CD4-positive, alpha-beta T cell (primary cell): Measurements from ENCODE around the gene ERN1. TPM values are rescaled to one million over a fixed set of nuclear protein-coding genes. Genes with fewer than 3 reads are reported as not detected.

Source experiments
- ATAC-seq: fragments of 200-7000 bp; cut with Tn5 transposase; one replicate; pipeline ENCODE4 v1.10.0; 2022; ENCODE audit warnings: mild to moderate bottlenecking; ENCODE audit not compliant: poor library complexity
- CTCF ChIA-PET: fragments of 350-600 bp; sonication (Branson Sonifier 250); formaldehyde crosslinking; loops from one replicate; lab custom pipeline; 2021; ENCODE audit warnings: antibody characterized with exemption, inconsistent platforms; lab: Charles Lee
- POLR2A ChIA-PET: fragments of 350-600 bp; sonication (Branson Sonifier 250); formaldehyde crosslinking; loops from one replicate; lab custom pipeline; 2021; ENCODE audit warnings: antibody characterized with exemption, inconsistent platforms; lab: Charles Lee
- DNase-seq, 14 experiments: peaks; one replicate each; pipeline ENCODE4 v3.0.0-alpha.2; 2013 to 2020; ENCODE audit warnings: mixed read lengths in 2 of 14
- H3K27ac ChIP-seq, 2 donors: one replicate each; pipeline versions ENCODE4 v1.5.1 to v1.7.0; 2013; ENCODE audit warnings: low read length in 2 of 2, low read depth in 1 of 2, mild to moderate bottlenecking in 1 of 2
- H3K27me3 ChIP-seq, 2 experiments: 1 replicate in 1 of 2; 2 replicates in 1 of 2; pipeline versions ENCODE4 v1.6.1 to v1.7.0; 2013; ENCODE audit warnings: low read length in 2 of 2, control low read depth in 1 of 2, mild to moderate bottlenecking in 1 of 2, moderate library complexity in 1 of 2; ENCODE audit not compliant: insufficient read depth in 2 of 2, control insufficient read depth in 1 of 2
- H3K36me3 ChIP-seq: one replicate; pipeline ENCODE4 v1.6.1; 2013; ENCODE audit warnings: low read length, control low read depth; ENCODE audit not compliant: insufficient read depth
- H3K4me1 ChIP-seq: one replicate; pipeline ENCODE4 v1.6.1; 2013; ENCODE audit warnings: low read length, control low read depth; ENCODE audit not compliant: insufficient read depth
- H3K4me3 ChIP-seq: one replicate; pipeline ENCODE4 v1.5.1; 2013; ENCODE audit warnings: mild to moderate bottlenecking, low read length, moderate library complexity
- H3K9me3 ChIP-seq, 2 experiments: 1 replicate in 1 of 2; 2 replicates in 1 of 2; pipeline versions ENCODE4 v1.6.1 to v1.7.0; 2013; ENCODE audit warnings: low read length in 2 of 2, mild to moderate bottlenecking in 2 of 2, control low read depth in 1 of 2, moderate library complexity in 1 of 2; ENCODE audit not compliant: control insufficient read depth in 1 of 2, insufficient read depth in 1 of 2
- H3K27ac Mint-ChIP-seq: one replicate; pipeline ENCODE4 v1.8.0; 2020; ENCODE audit warnings: mixed read lengths
- H3K27me3 Mint-ChIP-seq: one replicate; pipeline ENCODE4 v1.8.0; 2021; ENCODE audit warnings: mixed read lengths
- H3K36me3 Mint-ChIP-seq: one replicate; pipeline ENCODE4 v1.8.0; 2021; ENCODE audit warnings: low read depth, mixed read lengths
- H3K4me1 Mint-ChIP-seq: one replicate; pipeline ENCODE4 v1.8.0; 2021; ENCODE audit warnings: low read depth, mixed read lengths
- H3K4me3 Mint-ChIP-seq: one replicate; pipeline ENCODE4 v1.8.0; 2020; ENCODE audit warnings: mild to moderate bottlenecking, mixed read lengths
- H3K9me3 Mint-ChIP-seq: one replicate; pipeline ENCODE4 v1.8.0; 2020; ENCODE audit warnings: mixed read lengths
- intact Hi-C, 2 experiments: fragments of 100-400 bp; cut with DNase I in 1 of 2; cut with micrococcal nuclease in 1 of 2; formaldehyde crosslinking; loops; one replicate each; pipeline versions ENCODE4 v1.15.1 to v1.9.0; 2023 to 2025; cut with DNase I, micrococcal nuclease
- total RNA-seq, 174 experiments: library from RNA in 2 of 174; stranded (reverse) in 2 of 174; gene quantifications; one replicate each; pipeline ENCODE4 v1.2.3 and lab custom pipeline; 2021 to 2026
- TF ChIP-seq, protein P1 (sequence below): fragments of 200-600 bp; IDR thresholded peaks from one replicate; pipeline ENCODE4 v1.8.0; 2022; ENCODE audit warnings: antibody characterized with exemption, mild to moderate bottlenecking

ERN1 gene
- total RNA-seq, 2 experiments from 2014 or later, result 62.7 to 67.8 TPM

DNA sequence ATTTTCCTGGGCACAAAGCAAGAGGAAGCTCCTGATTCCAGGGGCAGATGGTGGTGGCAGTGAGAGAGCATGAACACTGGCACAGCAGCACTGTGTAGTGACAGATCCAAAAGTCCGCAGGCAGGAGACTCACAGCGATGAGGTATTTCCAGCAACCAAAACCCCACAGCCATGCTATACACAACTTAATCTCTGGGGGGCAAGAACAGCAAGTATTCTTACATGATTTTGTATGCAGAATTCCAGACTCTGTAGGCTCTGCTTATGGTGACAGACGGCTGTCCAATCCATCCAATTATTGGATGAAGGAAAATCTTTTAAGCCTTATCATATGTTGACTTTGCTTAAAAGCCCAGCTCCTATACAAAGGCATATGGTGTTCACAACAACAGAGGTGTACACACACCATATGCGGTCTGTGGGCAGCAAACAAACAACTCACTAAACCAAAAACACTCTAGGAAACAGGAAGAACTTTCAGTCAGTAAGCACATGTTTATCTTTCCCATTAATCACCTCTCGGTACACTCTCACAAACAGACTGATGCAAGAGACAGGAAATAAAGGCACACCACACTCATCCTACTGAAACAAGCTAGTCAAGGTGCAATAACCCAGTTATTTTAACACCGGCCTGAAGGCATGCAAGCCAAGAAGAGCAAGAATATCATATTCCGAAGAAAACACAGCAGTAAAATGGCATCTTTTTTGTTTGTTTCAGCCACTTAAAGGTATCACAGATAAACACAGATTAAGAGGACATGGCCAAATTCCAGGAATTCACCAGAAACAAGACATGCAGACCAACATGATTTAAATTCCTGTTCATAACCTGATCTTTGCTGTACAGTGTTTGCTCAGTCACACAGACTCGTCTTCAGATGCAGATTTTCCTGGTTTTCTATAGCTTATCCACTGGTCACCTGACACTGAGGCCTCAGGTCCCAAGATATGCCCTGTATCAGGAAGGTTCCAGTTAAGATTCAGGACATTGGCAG, 47.8 kb downstream of the ERN1 start:
- H3K4me1 ChIP-seq, result peaks cover 64% of the 10 kb centered on the region
- H3K27me3 Mint-ChIP-seq, result no peaks in the 10 kb centered on the region

DNA sequence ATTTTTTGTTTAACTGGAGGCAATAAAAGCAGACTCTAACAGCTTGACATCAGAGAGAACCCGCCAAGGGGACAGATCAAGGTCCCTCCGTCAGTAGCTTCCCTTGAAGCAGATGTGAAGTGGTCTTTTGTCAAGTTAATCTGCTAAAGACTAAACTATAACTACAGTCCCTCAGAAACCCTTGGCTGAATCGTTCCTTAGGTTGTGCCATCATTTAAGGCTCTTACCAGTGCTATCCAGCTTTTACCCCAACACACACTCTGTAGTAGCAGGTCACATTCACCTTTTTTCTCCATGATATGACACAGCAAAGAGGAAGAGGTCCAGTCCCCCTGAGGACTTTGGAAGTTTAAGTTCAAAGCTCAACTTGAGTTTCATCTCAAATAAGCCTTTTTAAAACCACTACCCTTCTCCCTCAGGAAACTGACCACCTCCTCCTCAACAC, 49.7 kb downstream of the ERN1 start:
- H3K27ac Mint-ChIP-seq, result no peak overlapping the region
- no peaks in the 10 kb centered on the region for H3K9me3 Mint-ChIP-seq
- Histone ChIP-seq H3K27ac (no peak overlapping the region), H3K36me3 (peaks cover 41% of the 10 kb centered on the region), H3K27me3 (no peaks in the 10 kb centered on the region), H3K4me1 (peaks cover 66% of the 10 kb centered on the region), H3K4me3 (no peak overlapping the region), H3K9me3 (no peaks in the 10 kb centered on the region)
- ATAC-seq, result no peak
- DNase-seq, result no peak
- intact Hi-C loops, result loop anchor here (5.0 kb wide), 2 partner anchors 47 to 52 kb away; partner anchors contain the start of gene ERN1 (in 1 of the 2)
- TF ChIP-seq, protein P1, sequence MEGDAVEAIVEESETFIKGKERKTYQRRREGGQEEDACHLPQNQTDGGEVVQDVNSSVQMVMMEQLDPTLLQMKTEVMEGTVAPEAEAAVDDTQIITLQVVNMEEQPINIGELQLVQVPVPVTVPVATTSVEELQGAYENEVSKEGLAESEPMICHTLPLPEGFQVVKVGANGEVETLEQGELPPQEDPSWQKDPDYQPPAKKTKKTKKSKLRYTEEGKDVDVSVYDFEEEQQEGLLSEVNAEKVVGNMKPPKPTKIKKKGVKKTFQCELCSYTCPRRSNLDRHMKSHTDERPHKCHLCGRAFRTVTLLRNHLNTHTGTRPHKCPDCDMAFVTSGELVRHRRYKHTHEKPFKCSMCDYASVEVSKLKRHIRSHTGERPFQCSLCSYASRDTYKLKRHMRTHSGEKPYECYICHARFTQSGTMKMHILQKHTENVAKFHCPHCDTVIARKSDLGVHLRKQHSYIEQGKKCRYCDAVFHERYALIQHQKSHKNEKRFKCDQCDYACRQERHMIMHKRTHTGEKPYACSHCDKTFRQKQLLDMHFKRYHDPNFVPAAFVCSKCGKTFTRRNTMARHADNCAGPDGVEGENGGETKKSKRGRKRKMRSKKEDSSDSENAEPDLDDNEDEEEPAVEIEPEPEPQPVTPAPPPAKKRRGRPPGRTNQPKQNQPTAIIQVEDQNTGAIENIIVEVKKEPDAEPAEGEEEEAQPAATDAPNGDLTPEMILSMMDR, result no peak
- POLR2A ChIA-PET, result interaction anchor here (0.8 to 5.4 kb wide), 7 partner anchors 9 to 53 kb away, joined by 3 to 47 read pairs (median 4); partner anchors contain the start of gene ERN1
- CTCF ChIA-PET, result interaction anchor here (1.8 kb wide), 1 partner anchor 51 kb away, joined by 4 read pairs; no protein-coding TSS in a partner anchor
- H3K4me3 Mint-ChIP-seq, result no peak overlapping the region
- peaks cover 59% of the 10 kb centered on the region for H3K36me3 Mint-ChIP-seq
- no peaks in the 10 kb centered on the region for H3K27me3 Mint-ChIP-seq
- peaks cover 38% of the 10 kb centered on the region for H3K4me1 Mint-ChIP-seq

More for the DNA sequence above, 47.8 kb downstream of the ERN1 start:
- TF ChIP-seq, protein P1, result peak; percentile 28
- peak in 8 of 14 experiments; percentile 12 to 84 (median 30) for DNase-seq
- ATAC-seq, result peak; percentile 83
- ChIA-PET POLR2A (interaction anchor here (0.5 to 5.4 kb wide), 23 partner anchors 8 to 150 kb away, joined by 3 to 47 read pairs (median 4); partner anchors contain the start of genes CD79B, ERN1 and ICAM2), CTCF (interaction anchor here (0.5 to 1.8 kb wide), 10 partner anchors 11 to 163 kb away, joined by 3 to 5 read pairs (median 4); no protein-coding TSS in a partner anchor)
- peak overlapping the region; percentile 50 for H3K4me3 Mint-ChIP-seq
- H3K9me3 Mint-ChIP-seq, result no peaks in the 10 kb centered on the region
- H3K27ac Mint-ChIP-seq, result no peak overlapping the region
- no peaks in the 10 kb centered on the region for H3K9me3 ChIP-seq
- peak overlapping the region; percentile 11 for H3K4me3 ChIP-seq
- peaks cover 27% of the 10 kb centered on the region for H3K4me1 Mint-ChIP-seq
- H3K36me3 ChIP-seq, result peaks cover 28% of the 10 kb centered on the region
- H3K27me3 ChIP-seq, result no peaks in the 10 kb centered on the region
- peaks cover 44% of the 10 kb centered on the region for H3K36me3 Mint-ChIP-seq
- peak overlapping the region in 1 of 2 donors; percentile 67 for H3K27ac ChIP-seq
- intact Hi-C loops, result loop anchor here (2.0 to 5.0 kb wide), 3 partner anchors 15 to 50 kb away; partner anchors contain the start of gene ERN1 (in 1 of the 2)

DNA sequence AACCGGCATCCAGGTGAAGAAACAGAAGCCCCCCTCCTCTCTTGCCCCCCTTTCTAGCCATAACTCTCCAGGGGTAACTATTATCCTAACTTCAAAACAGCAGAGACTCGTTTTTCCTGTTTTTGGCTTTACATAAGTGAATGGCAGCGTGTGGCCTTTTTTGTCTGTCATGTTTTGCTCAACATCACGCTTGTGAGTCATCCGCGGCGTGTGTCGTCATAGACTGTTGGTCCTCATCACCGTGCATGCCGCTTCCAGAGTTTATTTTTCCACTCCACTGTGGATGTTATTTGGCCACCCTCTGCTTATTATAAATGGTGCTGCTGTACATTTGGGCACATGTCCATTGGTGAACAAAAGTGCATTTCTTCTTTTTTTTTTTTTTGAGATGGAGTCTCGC, 52.6 kb downstream of the ERN1 start:
- DNase-seq (peak in 2 of 14 experiments; percentile 62 to 69), ATAC-seq (no peak)
- peaks cover 63% of the 10 kb centered on the region for H3K36me3 ChIP-seq
- peaks cover 41% of the 10 kb centered on the region for H3K4me1 ChIP-seq
- H3K9me3 ChIP-seq, result no peaks in the 10 kb centered on the region
- intact Hi-C loops, result loop anchor here in 1 of 2 experiments (5.0 kb wide), 1 partner anchor 35 kb away; no protein-coding TSS in a partner anchor
- CTCF ChIA-PET, result no interaction called here
- H3K27ac Mint-ChIP-seq, result no peak overlapping the region
- peaks cover 81% of the 10 kb centered on the region for H3K36me3 Mint-ChIP-seq
- TF ChIP-seq, protein P1, result no peak
- no peak overlapping the region for H3K4me3 ChIP-seq
- no peaks in the 10 kb centered on the region for H3K27me3 ChIP-seq
- H3K4me3 Mint-ChIP-seq, result no peak overlapping the region
- POLR2A ChIA-PET, result interaction anchor here (1.9 kb wide), 1 partner anchor 68 kb away, joined by 9 read pairs; no protein-coding TSS in a partner anchor
- H3K27ac ChIP-seq, result no peak overlapping the region
- no peaks in the 10 kb centered on the region for H3K27me3 Mint-ChIP-seq
- peaks cover 45% of the 10 kb centered on the region for H3K4me1 Mint-ChIP-seq
- H3K9me3 Mint-ChIP-seq, result no peaks in the 10 kb centered on the region
